SHP77 treated with DMSO at 0.1 percent for 48 hours (cell line): ENCODE results near the gene ENTHD1.

Source experiments
- DNase-seq: peaks from one replicate; lab custom pipeline; 2025; lab: John Stamatoyannopoulos, UW

ENTHD1 gene

DNA sequence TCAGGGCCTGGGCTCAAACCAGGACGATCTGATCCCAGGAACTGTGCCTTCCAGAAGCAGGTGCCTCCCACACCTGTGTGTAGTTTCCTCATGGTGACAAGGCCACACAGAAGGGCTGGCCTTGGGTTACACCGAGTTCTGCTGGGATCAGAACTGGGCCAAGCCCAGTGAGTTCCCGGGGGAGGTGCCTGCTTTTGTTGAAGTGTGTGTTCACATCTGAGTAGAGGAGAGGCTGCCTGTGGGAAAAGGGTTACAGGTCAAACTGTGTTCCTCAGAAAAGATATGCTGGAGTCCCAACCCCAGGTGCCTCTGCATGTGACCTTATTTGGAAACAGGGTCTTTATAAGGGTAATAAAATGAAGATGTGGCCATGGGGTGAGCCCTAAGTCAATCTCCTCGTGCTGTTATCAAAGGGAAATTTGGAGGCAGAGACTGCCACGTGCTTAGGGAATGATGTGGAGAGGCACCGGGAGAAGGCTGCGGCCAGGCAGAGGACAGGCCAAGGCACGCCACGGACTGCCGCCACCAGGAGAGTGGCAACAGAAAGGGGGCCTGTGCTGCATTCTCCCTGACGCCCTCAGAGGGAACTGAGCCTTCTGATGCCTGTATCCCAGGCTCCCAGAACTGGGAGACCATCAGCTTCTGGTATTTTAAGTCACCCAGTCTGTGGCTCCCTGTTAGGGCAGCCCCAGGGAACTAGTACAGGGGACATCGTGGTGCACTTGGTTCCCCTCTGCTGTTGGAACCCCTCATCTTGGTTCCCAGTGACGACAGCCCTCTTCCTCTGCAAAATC is 164.2 kb downstream of the ENTHD1 start:
- DNase-seq: no peak

DNA sequence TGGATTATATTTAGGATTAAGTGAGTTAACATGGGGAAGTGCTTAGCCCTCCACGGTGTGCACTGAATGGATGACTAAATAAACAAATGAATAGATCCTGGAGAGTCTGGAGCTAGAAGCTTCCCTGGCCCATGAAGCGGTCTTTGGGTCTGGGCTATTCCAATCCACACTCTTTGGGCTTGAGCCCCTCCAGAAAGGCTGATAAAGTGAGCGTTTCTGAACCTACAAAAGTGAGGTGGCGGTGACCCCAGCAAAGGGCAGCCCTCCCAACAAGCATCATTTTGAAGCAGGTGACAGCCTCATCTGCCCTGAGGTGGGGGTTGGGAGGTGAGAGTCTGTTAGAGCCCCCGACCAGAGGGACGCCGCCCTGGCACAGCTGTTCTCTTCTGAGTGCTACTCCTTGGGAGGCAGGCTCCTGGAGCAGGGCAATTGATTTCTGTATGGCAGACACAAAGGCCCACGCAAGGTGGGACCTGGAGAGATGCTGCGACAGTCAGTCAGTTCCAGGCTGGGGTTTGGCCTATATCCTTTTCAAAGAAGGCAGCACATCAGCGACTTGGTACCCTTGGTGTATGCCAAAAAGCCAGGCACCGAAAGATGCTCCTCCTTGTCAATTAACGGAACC is 165.2 kb downstream of the ENTHD1 start:
- DNase-seq: no peak

DNA sequence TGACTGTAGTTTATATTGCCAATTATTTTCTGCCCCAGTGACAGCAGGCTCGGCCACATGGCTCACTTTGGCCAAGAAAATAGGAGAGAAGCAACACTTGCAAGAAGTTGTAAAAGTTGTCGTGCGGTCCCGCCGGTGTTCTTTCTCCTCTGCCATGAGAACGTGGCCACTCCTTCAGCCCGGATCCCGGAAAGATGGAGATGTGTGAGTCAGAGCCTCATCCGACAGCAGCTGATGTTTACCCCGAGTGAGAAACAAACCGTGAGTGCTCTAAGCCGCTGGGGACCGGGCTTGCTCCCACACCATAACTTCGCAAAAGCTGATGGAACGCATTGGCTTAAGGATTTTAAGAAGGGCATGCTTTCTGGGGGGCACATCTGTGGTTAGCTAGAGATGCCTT is 166.0 kb downstream of the ENTHD1 start:
- DNase-seq: no peak

DNA sequence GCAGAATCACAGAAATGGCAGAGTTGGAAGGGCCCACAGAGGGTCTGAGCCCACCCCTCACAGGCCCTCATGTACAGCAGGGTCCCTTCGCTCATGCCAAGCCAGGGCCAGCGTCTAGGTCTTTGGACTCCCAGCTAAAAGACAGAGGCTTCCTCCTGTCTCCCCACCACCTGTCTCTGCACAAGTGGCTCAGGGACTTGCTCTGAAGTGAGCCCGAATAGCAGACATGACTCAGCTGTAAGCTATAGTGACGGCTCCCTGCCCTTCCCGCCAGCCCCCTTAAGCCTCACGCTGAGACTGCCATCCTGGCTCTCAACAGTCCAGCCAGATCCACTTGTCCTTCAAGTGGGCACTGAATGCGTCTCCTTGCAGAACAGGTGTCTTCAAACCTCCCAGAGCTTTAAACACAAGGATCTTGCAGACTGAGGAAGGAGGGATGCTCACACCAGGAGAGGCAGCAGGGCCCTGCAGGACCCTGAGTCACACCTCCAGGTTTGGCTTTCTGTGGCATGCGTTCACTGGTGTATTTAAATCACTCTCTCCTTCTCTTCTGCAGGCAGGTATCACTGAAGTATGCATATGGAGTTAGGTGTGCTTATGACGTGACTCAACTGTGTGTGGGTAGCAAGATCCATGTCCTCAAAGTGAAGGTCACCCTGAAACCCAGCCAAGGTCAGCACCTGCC is 168.1 kb downstream of the ENTHD1 start:
- no peak for DNase-seq

DNA sequence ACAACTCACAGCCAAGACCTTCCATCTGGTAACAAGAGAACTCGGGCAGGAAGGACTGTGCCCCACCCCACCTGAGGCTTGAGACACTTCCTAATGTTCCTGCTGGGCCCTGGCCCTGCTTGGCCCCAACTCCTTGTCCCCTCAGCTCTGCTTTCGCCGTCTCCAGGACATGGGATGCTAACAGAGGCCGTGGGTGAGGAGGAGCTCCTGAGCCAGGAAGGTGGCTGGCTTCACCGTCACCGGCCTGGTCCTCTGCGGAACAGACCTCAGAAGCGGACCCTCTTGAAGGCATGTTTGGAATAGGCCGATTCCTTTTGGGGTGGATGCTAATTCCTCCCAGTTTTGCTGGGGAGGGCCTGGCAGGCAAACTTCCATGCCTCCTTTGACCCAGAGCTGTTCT is 168.7 kb downstream of the ENTHD1 start:
- no peak for DNase-seq

DNA sequence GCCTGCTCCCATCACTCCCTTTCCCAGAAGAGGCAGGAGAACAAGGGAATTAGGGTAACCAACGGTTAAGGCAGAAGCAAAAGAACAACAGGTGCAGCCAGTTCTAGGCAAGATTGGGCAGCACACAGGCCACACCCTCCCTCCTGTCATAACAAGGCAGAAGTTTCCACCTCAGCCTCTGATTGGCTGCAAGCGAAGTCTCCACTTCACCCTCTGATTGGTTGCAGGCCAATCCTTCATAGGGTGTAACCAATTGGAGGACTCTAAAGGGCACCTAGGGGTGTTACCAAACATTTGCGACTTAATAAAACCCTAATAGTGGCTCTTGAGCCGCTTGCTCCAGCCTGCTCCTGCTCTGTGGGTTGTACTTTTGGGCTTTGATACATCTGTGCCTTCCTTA is 169.2 kb downstream of the ENTHD1 start:
- no peak for DNase-seq

DNA sequence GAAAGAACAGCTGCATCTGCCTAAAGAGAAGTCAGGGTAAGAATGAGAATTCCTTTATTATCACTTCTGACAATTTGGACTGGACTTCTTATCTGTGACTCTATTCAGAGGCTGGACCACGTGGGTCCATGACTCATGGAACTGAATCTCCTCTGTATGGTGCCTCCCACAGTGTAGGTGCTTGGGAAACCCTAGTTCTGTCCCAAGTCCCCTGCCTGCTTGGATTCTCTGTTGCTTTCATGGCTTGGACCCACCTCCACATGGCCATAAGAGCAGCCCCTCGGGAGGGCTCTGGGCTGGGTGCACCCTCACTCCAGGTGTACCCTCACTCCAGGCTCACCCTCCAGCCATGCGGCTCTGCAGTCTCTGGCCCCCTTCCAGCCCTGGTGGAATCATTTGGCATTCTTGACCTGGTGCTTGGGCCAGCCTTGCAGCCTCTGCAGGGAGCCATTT is 169.6 kb downstream of the ENTHD1 start:
- DNase-seq: no peak

DNA sequence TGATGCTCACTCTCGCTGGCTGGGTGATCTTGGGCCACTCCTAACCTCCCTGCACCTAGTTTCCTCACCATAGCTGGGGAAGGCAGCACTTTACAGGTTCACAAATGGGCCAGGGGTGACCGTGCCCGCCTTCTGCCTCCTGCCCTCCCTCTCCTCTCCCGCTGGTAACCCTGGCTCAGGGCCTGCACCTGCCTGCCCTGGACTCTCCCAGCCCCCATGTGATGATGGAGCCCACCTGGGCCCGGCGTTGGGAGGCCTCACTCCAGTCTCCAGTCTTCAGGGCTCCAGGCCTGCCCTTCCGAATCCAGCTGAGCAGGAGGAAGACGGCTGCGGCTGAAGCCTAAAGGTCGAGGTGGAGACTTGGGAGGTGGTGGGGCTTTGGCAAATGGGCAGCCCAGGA is 170.1 kb downstream of the ENTHD1 start:
- DNase-seq: no peak

DNA sequence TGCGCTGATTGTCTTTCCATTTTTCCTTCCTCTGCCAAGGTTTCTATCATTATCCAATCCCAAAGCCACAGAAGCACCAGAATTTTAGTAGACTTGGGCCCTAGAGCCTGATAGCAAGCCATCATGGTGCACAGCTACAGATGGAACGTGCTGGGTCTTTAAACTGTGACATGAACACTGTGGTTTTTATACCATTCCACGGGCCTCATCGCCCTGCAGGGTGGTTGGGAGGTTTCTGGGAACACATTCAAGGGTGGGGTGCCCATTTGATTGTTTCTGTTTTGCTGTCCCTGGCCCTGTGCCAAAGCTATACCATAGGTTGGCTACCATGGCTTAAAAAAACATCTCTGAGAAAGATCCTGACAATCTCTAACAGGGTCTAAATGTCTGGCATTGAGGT is 171.1 kb downstream of the ENTHD1 start:
- no peak for DNase-seq

DNA sequence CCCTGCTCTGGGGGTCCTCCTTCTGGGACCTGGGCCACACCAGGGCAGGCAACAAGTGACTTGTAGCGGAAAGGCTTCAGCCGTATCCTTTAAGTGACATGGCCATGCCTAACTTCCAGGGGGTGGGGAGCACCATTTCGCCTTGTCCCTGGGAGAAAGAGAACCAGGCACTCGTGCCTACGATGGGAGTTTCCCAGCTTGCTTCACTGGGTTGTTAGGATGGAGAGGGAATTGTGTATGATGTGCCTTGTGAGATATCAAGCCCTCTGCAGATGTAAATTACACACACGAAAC is 171.6 kb downstream of the ENTHD1 start:
- DNase-seq: no peak

DNA sequence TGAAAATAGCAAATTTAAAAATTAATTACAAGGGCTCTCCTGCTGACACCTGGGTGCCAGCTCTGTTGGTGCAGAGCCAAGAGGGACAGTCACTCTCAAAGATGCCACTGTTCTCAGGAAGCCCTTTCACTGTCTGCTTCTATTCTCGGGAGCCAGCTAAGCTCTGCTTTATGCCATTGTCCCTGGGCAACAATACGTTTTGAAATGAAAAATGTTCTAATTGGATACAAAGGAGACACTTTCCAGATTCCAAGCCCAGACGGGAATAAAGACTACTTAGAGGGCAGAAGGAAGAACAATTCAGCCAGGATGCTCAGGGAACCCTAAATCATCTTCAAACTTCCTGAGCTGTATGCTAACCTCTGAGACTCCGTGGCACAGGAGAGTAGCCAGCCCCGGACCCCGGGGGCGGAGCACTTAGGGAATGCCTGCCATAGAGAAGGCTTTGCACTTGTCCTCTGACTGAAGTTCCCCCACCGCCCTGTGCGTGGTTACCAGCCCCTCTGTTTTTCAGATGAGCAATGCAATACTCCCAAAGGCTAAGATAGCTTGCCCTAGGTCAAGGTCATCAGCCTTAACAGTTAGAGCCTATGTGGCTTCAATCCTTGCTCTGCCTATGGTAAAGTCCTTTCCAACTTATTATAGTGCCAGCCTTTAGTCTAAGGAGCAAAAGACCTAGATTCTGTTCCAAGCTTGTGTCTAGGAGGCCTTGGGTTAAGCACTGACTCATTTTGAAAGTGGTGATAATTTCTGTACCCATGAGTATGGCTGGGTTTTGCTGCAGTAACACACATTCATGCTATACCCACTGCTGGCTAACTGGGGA is 172.1 kb downstream of the ENTHD1 start:
- DNase-seq: no peak

DNA sequence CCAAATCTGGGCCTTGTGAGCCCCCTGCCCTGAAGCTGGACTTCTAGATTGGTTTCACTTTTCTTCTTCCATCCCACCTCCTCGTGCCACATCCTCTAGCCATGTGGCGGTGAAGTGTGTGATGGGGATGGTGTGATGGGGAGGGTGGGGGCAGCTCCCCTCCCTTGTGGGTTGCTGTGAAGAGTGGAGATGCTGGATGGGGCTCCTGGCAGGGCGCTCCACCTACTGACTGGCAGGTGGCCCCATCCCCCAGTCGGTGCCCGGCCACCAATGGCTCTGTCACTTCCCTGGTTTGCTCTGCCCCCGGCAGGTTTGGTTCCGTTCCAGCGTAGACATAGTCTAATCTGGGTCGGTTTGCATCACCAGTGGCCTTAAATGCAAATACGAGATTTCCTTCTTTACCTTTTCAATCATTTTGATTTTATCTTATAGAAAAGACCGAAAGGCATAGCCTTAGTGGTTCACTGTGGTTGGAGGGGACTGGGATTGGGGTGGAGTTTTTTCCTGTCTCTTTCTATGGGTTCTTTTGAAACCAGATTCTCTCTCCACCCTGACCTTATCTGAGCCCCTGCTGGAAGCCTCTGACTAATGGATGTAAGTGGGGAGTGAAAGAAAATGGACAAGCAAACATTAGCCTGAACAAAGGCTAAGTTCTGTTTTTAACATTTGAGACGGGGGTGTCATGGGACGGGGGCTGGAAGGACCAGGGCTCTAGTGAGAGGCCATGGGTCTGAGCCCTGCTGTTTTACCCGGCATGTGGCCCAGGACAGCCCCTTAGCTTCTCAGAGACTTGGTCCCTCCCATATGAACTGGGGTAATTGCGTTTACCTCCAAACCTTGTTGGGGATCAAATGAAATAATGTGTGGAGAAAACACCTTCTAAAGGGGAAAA is 173.8 kb downstream of the ENTHD1 start:
- DNase-seq: no peak

DNA sequence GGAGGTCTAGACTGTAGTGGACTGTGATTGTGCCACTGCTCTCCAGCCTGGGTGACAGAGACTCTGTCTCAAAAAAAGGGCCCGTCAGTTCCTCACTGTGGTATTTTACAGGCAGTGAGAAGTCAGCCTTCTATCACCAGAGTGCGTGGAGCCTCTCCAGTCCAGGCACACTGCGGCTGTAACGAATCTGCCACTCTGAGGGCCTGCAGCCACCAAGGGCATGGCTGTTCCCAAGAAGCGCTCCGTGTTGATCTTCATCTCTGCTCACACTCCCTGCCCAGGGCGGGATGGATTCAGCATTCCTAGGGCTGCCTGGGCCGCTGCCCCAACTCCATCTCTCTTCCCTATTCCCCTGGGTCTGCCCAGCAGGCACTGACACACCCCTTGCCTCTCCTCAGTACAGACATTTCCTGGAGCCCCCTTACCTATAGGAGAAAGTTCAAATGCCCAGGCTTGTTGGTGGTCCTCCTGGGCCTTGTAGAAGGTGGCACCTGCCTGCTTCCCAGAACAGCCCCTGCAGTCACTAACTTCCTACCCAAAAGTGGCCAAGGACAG is 174.6 kb downstream of the ENTHD1 start:
- no peak for DNase-seq

DNA sequence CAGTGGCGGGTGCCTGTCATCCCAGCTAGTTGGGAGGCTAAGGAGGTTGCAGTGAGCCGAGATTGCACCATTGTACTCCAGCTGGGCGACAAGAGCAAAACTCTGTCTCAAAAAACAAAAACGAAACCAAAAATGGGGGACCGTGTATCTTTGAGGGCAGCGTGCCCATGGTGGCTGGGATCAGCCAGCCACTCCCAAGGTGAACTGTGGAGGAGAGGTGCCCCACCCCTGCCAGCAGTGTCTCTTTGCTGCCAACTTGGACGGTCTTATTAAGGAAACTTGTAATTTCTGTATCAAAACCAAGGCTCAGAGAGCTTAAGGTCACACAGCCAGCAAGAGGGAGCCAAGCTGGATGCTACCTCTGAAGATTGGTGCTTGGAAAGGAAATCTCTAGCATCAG is 175.4 kb downstream of the ENTHD1 start:
- DNase-seq: no peak

DNA sequence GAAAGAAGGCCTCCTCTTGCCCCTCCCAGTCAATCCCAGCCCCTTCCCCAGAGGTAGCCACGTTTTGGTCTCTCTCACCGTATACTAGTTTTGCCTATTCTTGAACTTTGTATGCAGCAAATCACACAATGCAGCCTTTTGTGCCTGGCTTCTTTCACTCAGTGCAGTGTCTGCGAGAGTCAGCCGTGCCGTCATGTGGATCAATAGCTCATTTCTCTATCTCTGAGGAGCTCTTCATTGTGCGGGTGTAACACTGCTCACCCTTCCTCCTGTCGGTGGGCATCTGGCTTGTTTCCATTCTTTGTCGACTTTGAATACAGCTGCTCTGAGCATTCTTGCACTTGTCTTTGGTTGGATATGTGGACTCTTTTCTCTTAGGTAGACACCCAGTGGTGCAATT is 176.5 kb downstream of the ENTHD1 start:
- DNase-seq: no peak

DNA sequence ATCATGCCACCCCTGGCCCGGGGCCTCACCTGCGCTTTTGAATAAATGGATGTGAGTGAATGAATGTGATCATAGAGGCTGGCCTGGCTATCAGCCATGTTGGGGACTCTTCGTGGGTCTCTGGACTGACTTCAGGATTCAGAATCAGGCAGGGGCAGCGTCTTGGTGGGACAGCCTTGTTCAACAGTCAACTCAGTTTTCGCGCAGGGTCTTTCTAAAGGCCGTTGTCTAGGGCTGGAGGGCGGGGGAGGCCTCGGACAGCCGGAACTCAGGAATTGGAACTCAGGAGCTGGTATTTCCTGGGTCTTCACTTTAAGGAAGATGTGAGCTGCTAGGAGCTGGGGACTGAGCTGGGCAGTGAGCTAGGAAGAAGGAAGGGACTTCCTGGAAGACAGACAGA is 177.0 kb downstream of the ENTHD1 start:
- no peak for DNase-seq

DNA sequence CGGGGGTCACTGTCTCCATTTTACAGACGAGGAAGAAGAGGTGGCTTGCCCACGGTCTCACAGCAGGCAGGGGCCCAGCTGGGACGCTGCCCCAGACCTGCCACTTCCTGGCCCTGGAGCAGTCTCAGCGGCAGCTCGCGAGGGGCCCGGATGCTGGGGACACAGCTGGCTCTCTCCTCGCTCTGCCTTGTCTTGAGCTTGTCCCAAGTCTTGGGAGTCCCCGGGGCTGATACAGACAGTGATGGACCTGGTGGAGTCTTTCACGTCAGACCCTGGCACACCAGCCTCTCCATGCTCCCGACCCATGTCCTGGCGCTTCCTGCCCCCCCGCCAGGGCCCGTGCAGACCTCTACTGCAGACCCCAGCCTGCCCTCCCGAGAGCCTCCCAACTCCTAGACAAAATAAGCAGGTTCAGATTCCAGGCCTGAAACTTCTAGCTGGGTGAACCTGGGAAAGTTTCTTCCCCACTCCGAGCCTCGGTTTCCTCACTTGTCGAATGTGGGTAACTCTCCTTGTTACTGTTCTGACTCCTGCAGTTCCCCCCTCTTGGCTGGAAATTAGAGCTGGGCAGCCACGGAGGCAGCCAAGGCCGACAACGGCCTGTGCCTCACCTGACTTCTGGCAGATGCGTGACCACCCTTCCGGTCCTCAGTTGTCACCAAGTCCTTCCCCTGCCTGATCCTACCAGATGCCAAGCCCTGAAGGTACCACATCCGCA is 177.6 kb downstream of the ENTHD1 start:
- no peak for DNase-seq

DNA sequence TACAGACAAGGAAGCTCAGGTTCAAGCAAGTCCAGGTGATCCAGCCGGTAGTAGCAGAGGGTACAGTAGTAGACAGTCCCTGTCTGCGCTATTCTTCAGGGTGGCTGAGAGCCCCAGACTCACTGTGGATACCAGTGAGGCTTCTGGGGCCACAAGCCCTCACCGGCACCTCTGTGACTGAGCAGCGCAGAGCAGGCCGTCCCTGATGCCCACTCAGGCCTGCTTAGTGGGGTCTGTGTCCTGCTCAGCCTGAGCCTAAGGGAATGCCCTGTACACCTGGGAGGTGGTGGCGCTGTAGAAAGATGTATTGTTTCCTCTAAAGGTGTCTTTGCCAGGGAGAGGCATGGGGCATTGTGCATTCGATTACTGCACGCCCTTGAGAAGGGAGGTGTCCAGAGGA is 179.2 kb downstream of the ENTHD1 start:
- no peak for DNase-seq

DNA sequence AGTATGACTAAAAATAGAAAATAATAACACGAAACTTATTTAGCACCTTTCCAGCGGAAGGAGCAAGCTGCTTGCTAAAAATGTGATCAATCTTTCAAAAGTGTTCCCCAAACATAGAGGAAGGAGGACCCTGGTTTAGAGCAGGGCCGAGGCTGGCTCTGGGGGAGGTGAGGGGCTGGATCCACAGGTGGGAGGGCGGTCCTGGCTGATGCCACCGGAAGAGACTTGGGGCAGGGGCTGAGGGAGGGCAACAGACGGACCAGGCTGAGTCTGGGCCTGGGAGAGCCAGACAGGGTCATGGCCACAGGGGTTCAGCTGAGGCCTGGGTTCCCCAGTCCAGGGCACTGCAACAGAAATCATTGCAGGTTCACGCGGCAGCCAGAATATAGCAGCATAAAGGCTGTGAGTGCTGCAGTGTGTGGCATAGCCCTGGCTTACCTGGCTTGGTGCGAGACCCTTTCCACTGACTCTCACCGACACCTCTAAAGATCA is 179.7 kb downstream of the ENTHD1 start:
- no peak for DNase-seq

DNA sequence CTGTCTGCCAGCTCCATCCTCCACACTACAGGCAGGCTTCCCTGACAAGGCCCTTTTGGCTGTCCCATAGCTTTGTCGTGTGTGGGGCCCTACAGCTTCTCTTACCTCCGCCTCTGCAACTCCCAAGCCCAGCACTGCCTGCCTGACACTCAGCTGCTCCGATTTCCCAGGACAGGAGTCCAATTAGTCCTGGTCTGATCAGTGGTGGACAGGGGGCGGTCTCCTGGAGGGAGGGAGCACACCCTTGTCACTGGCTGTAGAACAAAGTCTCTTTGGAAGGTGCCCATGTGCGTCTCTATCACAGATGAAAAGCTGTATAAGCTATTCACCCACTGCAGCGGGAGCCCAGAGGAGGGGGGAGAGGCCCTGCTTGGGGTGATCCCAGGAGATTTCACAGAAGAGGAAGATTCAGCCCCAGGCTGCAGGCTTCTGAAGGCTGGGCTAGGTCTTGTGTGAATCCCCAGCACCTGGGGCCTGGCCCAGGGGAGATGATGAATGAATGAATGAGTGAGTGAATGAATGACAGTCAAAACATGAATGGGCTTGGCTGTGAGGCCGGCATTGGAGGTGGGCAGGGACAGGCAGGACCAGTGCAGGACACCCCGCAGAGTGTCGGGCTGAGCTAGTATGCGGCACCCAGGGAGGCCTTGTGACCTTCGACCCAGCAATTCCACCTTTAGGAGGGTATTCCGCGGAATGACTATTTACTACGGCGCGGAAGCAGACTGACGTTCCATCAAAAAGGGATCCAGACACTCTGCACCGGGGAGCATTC is 180.6 kb downstream of the ENTHD1 start:
- DNase-seq: no peak
